ENCODE measurements around the gene UVRAG. TPM values are rescaled to one million over a fixed set of nuclear protein-coding genes. Genes with fewer than 3 reads are reported as not detected.

UVRAG gene
- total RNA-seq, 6 donors from 2014 or later: 23.3 to 72.3 (median 28.5) TPM

- no peak for DNase-seq
- peaks cover 10 to 21% (median 16%) of the 10 kb centered on the region in 4 donors for H3K4me1 ChIP-seq
- no peak for ATAC-seq (ENCODE audit: low FRiP score in 2 of 2)
- WGBS, 2 donors: 74 to 80% methylated on average over 2 of the region's 2 CpGs
- TF ChIP-seq POLR2A (IDR thresholded peaks at IDR 0.05) (no peak), CTCF (IDR thresholded peaks at IDR 0.05) (no peak), POLR2AphosphoS5 (IDR thresholded peaks at IDR 0.05) (no peak), EP300 (IDR thresholded peaks at IDR 0.05) (no peak)
- no peaks in the 10 kb centered on the region for H3K9me3 ChIP-seq
- no peak overlapping the region for H3K27ac ChIP-seq
- H3K27me3 ChIP-seq: no peaks in the 10 kb centered on the region
- no peak overlapping the region for H3K4me3 ChIP-seq
- H3K36me3 ChIP-seq: no peaks in the 10 kb centered on the region
Measured at GRCh38 chr11:75811485-75811884, 3.5 kb upstream of the UVRAG start.

GRCh38 chr11:75812542-75813040, 2.4 kb upstream of the UVRAG start:
- H3K27ac ChIP-seq: no peak overlapping the region
- no peaks in the 10 kb centered on the region for H3K36me3 ChIP-seq
- no peaks in the 10 kb centered on the region for H3K9me3 ChIP-seq
- no peaks in the 10 kb centered on the region for H3K27me3 ChIP-seq
- H3K4me1 ChIP-seq: peaks cover 20 to 31% (median 27%) of the 10 kb centered on the region in 4 donors
- ATAC-seq (ENCODE audit: low FRiP score in 2 of 2) (no peak), DNase-seq (no peak)
- no peak overlapping the region for H3K4me3 ChIP-seq
- TF ChIP-seq POLR2A (IDR thresholded peaks at IDR 0.05) (no peak), POLR2AphosphoS5 (IDR thresholded peaks at IDR 0.05) (no peak), CTCF (IDR thresholded peaks at IDR 0.05) (no peak), EP300 (IDR thresholded peaks at IDR 0.05) (no peak)
- WGBS, 2 donors: 78 to 88% methylated on average over 2 of the region's 2 CpGs

- H3K9me3 ChIP-seq: no peaks in the 10 kb centered on the region
- TF ChIP-seq POLR2AphosphoS5 (IDR thresholded peaks at IDR 0.05) (no peak), CTCF (IDR thresholded peaks at IDR 0.05) (no peak), EP300 (IDR thresholded peaks at IDR 0.05) (no peak), POLR2A (IDR thresholded peaks at IDR 0.05) (no peak)
- ATAC-seq (ENCODE audit: low FRiP score in 2 of 2) (no peak), DNase-seq (no peak)
- 67 to 72% methylated on average over 2 of the region's 2 CpGs for WGBS, 2 donors
- H3K27ac ChIP-seq: peak overlapping the region in 1 of 4 donors; percentile 88
- no peaks in the 10 kb centered on the region for H3K36me3 ChIP-seq
- no peaks in the 10 kb centered on the region for H3K27me3 ChIP-seq
- H3K4me3 ChIP-seq: no peak overlapping the region
- peaks cover 20 to 34% (median 32%) of the 10 kb centered on the region in 4 donors for H3K4me1 ChIP-seq
Measured at GRCh38 chr11:75813124-75813523, 1.9 kb upstream of the UVRAG start.

GRCh38 chr11:75813622-75814039, 1.4 kb upstream of the UVRAG start:
- H3K27me3 ChIP-seq: no peaks in the 10 kb centered on the region
- no peaks in the 10 kb centered on the region for H3K9me3 ChIP-seq
- no peak for ATAC-seq (ENCODE audit: low FRiP score in 2 of 2)
- no peaks in the 10 kb centered on the region for H3K36me3 ChIP-seq
- H3K4me3 ChIP-seq: no peak overlapping the region
- peak overlapping the region; percentile 88 to 99 (median 94) for H3K27ac ChIP-seq
- H3K4me1 ChIP-seq: peaks cover 20 to 39% (median 35%) of the 10 kb centered on the region in 4 donors
- 79 to 82% methylated on average over 1 of the region's 1 CpG for WGBS, 2 donors
- TF ChIP-seq POLR2AphosphoS5 (IDR thresholded peaks at IDR 0.05): no peak
- no peak for TF ChIP-seq POLR2A (IDR thresholded peaks at IDR 0.05)
- TF ChIP-seq CTCF (IDR thresholded peaks at IDR 0.05): no peak
- TF ChIP-seq EP300 (IDR thresholded peaks at IDR 0.05): no peak
- DNase-seq: no peak

GRCh38 chr11:75814363-75814676, 690 bp upstream of the UVRAG start:
- DNase-seq (peak in 1 of 2 donors; percentile 88), ATAC-seq (ENCODE audit: low FRiP score in 2 of 2) (peak; percentile 54 to 79)
- H3K36me3 ChIP-seq: no peaks in the 10 kb centered on the region
- 2% methylated on average over 12 of the region's 12 CpGs; no CpG with 5 or more reads in 1 of the 2 donors for WGBS, 2 donors
- peak overlapping the region; percentile 88 to 99 (median 94) for H3K27ac ChIP-seq
- no peaks in the 10 kb centered on the region for H3K9me3 ChIP-seq
- no peaks in the 10 kb centered on the region for H3K27me3 ChIP-seq
- peak overlapping the region; percentile 50 to 99 (median 76) for H3K4me3 ChIP-seq
- TF ChIP-seq EP300 (IDR thresholded peaks at IDR 0.05): no peak
- TF ChIP-seq POLR2A (IDR thresholded peaks at IDR 0.05): peak in 1 of 4 donors; percentile 11
- peaks cover 20 to 45% (median 40%) of the 10 kb centered on the region in 4 donors for H3K4me1 ChIP-seq

Measured in upper lobe of left lung (tissue), 6 donors.